Mesothelial cell of epicardium (in vitro differentiated cells): ENCODE measurements around the gene FMNL2. TPM values are rescaled to one million over a fixed set of nuclear protein-coding genes. Genes with fewer than 3 reads are reported as not detected.

ENCODE experiments used
- DNase-seq, 2 experiments: peaks; one replicate each; pipeline ENCODE4 v3.0.0; 2021; ENCODE audit warnings: low spot score in 2 of 2; ENCODE audit not compliant: unreplicated experiment in 2 of 2
- H3K27ac Mint-ChIP-seq: 2 replicates; pipeline ENCODE4 v1.8.0; 2021; ENCODE audit warnings: mixed read lengths
- H3K27me3 Mint-ChIP-seq: 2 replicates; pipeline ENCODE4 v1.8.0; 2021; ENCODE audit warnings: low read depth, mixed read lengths
- H3K36me3 Mint-ChIP-seq: 2 replicates; pipeline ENCODE4 v1.8.0; 2021; ENCODE audit warnings: mixed read lengths
- H3K4me1 Mint-ChIP-seq: 2 replicates; pipeline ENCODE4 v1.8.0; 2021; ENCODE audit warnings: mixed read lengths
- H3K4me3 Mint-ChIP-seq: 2 replicates; pipeline ENCODE4 v1.8.0; 2021; ENCODE audit warnings: mild to moderate bottlenecking, moderate library complexity, mixed read lengths
- H3K9me3 Mint-ChIP-seq: 2 replicates; pipeline ENCODE4 v1.8.0; 2021; ENCODE audit warnings: mixed read lengths
- CTCF ChIP-seq: fragments of 200-600 bp; sonication (generic); IDR thresholded peaks from one replicate; pipeline ENCODE4 v1.5.0; 2021; ENCODE audit warnings: antibody characterized with exemption; ENCODE audit not compliant: unreplicated experiment
- total RNA-seq: library from RNA; stranded (reverse); gene quantifications from 3 replicates; pipeline ENCODE4 v1.2.1, GENCODE V29; 2021

Gene FMNL2
- total RNA-seq, 1 donor from 2014 or later, result 52.6 TPM

- Mint-ChIP-seq H3K36me3 (peaks cover 13% of the 10 kb centered on the region), H3K27me3 (no peaks in the 10 kb centered on the region), H3K9me3 (no peaks in the 10 kb centered on the region), H3K4me1 (peaks cover 7% of the 10 kb centered on the region), H3K4me3 (no peak overlapping the region), H3K27ac (no peak overlapping the region)
- no peak for TF ChIP-seq CTCF
- DNase-seq, result no peak
Measured at GRCh38 chr2:152594792-152595191, 259.8 kb downstream of the FMNL2 start.

GRCh38 chr2:152598975-152599759 is 264.2 kb downstream of the FMNL2 start:
- no peaks in the 10 kb centered on the region for H3K4me1 Mint-ChIP-seq
- H3K36me3 Mint-ChIP-seq, result peaks cover 9% of the 10 kb centered on the region
- H3K4me3 Mint-ChIP-seq, result no peak overlapping the region
- H3K27ac Mint-ChIP-seq, result no peak overlapping the region
- TF ChIP-seq CTCF, result no peak
- no peaks in the 10 kb centered on the region for H3K27me3 Mint-ChIP-seq
- DNase-seq, result no peak
- no peaks in the 10 kb centered on the region for H3K9me3 Mint-ChIP-seq

GRCh38 chr2:152600051-152600657 is 265.2 kb downstream of the FMNL2 start:
- H3K4me3 Mint-ChIP-seq, result no peak overlapping the region
- no peak for DNase-seq
- H3K27me3 Mint-ChIP-seq, result no peaks in the 10 kb centered on the region
- no peak overlapping the region for H3K27ac Mint-ChIP-seq
- peaks cover 9% of the 10 kb centered on the region for H3K36me3 Mint-ChIP-seq
- H3K9me3 Mint-ChIP-seq, result no peaks in the 10 kb centered on the region
- TF ChIP-seq CTCF, result no peak
- H3K4me1 Mint-ChIP-seq, result no peaks in the 10 kb centered on the region

- H3K4me3 Mint-ChIP-seq, result no peak overlapping the region
- H3K27me3 Mint-ChIP-seq, result no peaks in the 10 kb centered on the region
- TF ChIP-seq CTCF, result no peak
- H3K27ac Mint-ChIP-seq, result no peak overlapping the region
- DNase-seq, result no peak
- H3K36me3 Mint-ChIP-seq, result peaks cover 9% of the 10 kb centered on the region
- no peaks in the 10 kb centered on the region for H3K9me3 Mint-ChIP-seq
- no peaks in the 10 kb centered on the region for H3K4me1 Mint-ChIP-seq
Measured at GRCh38 chr2:152600697-152601096, 265.7 kb downstream of the FMNL2 start.

- no peak overlapping the region for H3K27ac Mint-ChIP-seq
Measured at GRCh38 chr2:152602750-152603149, 267.8 kb downstream of the FMNL2 start.

More at GRCh38 chr2:152602750-152603149, 267.8 kb downstream of the FMNL2 start:
- Mint-ChIP-seq H3K27me3 (no peaks in the 10 kb centered on the region), H3K4me1 (no peaks in the 10 kb centered on the region), H3K36me3 (peaks cover 9% of the 10 kb centered on the region), H3K9me3 (no peaks in the 10 kb centered on the region), H3K4me3 (no peak overlapping the region)
- no peak for TF ChIP-seq CTCF
- DNase-seq, result no peak
